NCI-H510A (cell line): ENCODE measurements around the gene PEX11A.

ENCODE experiments used
- DNase-seq: peaks from one replicate; lab custom pipeline; 2025; lab: John Stamatoyannopoulos, UW

Gene PEX11A

GRCh38 chr15:89674526-89674925, 16.0 kb downstream of the PEX11A start:
- no peak for DNase-seq

DNA sequence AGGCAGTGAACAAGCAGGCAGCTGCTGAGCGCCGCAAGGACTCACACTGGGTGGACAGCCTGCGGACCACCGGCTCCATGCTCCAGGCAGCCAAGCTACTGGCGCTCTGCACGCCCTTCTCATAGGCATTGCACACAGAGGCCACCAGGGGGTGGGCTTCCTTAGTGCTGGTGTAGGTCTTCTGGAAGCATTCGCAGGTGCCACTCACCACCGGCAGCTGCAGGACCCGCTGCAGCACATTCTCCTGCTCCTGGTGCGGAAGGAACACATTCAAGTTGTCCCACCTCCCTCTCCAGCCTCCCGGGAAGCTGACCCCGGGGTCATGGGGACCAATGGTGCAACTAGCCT, 17.4 kb downstream of the PEX11A start:
- no peak for DNase-seq

GRCh38 chr15:89672221-89673164, 18.1 kb downstream of the PEX11A start:
- no peak for DNase-seq

GRCh38 chr15:89671687-89672086, 18.9 kb downstream of the PEX11A start:
- no peak for DNase-seq

DNA sequence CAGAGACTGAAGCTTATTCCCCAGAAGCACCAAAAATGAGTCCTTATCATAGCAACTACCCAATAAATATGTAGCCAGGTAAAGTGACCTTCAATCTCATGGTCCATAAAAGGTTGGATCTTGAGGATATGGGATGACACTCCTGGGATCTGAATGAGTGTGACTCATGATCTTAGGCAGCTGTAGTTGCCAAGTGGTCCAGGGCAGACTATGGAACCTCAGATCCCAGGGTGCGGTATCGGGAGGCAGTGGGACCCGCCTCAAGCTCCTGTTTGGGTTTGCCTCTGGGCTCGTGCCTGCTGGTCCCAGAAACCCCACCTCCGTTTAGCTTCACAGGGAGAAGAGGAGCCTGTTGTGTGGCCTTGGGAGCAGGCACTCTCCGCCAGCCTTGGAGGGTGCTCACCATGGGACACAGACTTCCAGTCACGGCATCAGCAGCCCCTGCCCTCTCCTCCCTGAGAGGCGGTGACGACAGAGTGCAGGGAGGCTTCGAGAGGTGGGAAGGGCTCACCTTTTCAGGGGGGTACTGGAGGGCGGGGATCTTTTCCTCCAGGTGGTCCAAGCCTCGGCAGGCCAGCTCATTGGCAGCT, 19.5 kb downstream of the PEX11A start:
- DNase-seq, result no peak

GRCh38 chr15:89669941-89670340, 20.6 kb downstream of the PEX11A start:
- no peak for DNase-seq

DNA sequence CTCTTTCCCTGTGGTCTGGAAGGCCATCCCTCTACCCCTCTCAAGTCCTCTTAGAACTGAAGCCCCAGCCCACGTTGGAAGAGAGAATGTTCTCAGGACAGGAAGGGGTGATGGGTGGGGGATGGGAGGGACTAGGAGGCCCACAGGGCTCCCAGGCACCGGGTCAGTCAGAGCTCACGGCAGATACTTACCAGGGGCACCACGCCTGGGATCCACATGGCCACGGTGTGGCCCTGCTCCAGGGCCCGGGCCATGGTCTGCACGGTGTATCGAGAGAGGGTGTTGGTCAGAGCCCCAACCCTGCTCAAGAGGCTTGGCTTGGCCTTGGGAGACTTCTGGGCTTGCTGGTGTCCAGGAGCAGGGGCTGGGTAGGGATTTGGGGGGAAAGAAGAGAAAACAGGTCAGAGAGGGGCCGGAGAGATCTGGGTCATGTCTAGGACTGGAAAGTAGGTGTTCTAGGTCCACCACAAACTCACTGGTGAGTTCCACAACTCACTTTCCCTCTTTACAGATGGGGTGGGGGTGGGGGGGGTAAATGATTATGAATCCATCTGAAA, 21.2 kb downstream of the PEX11A start:
- no peak for DNase-seq

GRCh38 chr15:89668171-89668570, 22.4 kb downstream of the PEX11A start:
- DNase-seq, result no peak

DNA sequence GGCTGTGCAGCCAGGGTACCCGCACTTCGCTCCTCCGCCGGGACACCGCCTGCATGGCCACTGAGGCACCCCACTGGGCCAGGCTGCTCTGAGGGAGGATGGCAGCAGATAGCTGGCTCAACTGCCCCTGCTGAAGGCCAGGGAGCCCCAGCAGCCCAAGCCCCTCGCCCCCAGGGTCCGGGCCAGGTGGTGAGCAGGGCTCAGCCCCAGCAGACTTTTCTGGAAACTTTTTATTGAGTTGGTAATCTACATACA, 22.9 kb downstream of the PEX11A start:
- DNase-seq, result no peak

DNA sequence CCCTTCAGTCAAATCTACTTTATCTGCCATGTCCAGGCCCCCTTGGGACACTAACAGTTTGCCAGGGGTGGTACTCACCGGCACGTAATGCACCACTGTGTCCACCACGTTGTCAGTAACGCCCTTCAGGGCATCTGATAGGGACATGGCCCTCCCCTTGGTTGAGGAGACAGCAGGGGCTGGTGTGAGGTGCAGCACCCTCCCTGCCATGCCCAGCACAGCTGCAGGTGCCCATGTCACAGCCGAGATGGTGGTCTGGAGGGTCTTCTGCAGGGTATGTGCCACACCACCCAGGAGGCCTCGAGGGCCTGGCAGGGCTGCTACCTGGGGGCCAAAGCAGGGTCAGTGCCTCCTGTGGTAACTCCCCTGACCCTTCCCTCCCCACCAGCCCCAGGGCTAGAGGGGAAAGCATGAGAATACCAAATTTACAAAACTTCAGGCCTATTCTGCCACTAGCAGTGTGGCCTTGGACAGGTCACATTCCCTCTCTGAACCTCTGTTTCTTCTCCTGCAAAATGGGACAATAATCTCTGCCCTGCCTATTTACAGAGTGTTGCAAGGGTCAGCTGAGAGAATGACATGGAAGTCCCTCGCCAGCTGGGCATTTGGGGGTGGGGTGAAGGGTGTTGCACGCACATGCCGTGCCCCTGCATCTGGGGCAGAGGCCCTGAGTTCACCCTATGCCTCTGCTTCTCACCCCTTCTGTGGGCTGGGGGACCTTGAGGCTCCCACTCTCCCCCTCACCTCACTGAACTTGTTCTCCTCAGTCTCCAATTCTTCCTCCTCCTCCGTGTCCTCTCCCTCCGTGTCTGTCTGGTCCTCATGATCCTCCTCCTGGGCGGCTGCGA, 23.5 kb downstream of the PEX11A start:
- DNase-seq, result no peak

DNA sequence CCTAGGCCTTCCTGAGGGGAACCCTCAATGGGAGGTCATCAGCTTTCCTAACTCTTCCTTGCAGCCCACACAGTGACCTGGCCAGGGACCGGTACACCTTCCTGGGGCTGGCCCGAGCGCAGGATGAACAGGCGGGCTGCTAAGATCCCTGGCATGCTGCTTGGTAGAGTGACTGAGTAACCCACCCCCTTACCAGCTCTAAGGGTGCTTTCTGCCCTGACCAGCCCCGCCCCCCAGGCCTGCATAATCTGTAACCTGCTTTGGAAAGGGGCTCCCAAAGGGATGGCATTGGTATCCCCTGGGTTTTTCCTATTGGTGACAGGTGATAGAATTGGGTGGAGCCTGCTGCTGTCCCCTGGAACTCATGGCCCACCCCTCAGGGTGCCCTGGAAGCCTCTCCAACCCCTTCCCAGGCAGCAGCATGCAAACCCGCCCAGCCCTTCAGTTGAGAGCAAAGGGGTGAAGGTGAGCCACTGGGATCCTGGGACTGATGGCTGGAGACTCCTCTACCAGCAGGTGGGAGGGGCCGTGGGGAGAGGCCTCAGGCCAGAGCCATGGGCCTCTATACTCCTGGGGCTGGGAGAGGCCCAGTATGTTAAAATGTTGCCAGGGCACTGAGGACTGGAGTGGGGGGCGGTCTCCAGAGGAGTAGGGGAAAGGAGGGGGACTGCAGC, 24.2 kb downstream of the PEX11A start:
- DNase-seq, result no peak

GRCh38 chr15:89665449-89666181, 24.9 kb downstream of the PEX11A start:
- DNase-seq, result no peak

- no peak for DNase-seq
These were observed 25.9 kb downstream of the PEX11A start for GRCh38 chr15:89664441-89665350.

GRCh38 chr15:89662893-89663626, 27.5 kb downstream of the PEX11A start:
- DNase-seq, result no peak

DNA sequence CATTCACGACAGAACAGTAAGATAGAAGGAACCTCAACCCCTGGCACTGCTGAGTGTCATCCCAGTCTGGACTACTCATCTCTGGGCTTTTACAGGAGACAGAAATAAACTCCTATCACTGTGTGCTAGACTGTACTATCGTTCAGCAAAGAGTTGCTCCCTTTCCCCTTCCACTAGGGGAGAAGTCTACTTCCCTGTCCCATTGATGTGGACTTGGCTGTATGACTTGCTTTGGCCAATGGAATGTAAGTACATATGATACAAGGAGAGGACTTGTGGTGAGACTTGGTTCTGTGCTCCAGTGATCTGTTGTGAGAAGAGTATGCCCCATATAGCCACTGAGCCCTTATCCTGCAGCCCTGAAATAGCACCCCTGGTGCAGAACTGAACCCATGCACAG, 30.0 kb downstream of the PEX11A start:
- DNase-seq, result no peak

- no peak for DNase-seq
These were observed 31.3 kb downstream of the PEX11A start for GRCh38 chr15:89659295-89659694.

GRCh38 chr15:89657686-89658200, 32.8 kb downstream of the PEX11A start:
- DNase-seq, result no peak

- DNase-seq, result no peak
These were observed 34.3 kb downstream of the PEX11A start for GRCh38 chr15:89656116-89656815.
